HG03432 (cell line): ENCODE results near the gene HCAR2.
"Not testable (repeated sequence)": the region's sequence is repeated elsewhere in the genome, so short reads cannot be mapped to it uniquely, and the experiment has no call there.

ENCODE experiments used
- ATAC-seq: cut with Tn5 transposase; IDR thresholded peaks from one replicate; pipeline ENCODE4 v1.9.1; 2021; ENCODE audit warnings: mild to moderate bottlenecking, moderate library complexity; ENCODE audit not compliant: unreplicated experiment

HCAR2 gene

DNA sequence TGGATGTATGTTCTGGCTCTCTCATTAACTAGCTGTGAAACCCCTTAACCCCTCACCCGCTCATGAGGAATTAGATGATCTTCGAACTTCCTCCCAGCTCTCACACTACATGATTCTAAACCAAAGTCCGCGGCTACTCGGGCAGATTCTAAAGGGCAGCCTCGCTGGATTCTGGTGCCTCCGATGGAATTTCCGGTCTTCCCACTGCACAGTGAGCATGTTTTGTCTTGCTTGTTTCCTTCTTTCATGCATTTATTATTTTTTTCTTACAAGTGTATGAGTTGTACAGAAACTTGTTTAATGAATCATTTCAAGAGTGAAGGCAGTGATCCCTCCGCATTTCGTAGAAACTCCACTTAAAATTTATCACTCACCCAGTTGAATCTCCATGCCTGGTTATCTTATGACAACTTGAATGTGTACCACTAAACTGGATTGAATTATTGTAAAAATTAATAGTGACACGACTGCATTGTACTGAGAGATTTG lies 17.9 kb upstream of the HCAR2 start:
- no peak for ATAC-seq

DNA sequence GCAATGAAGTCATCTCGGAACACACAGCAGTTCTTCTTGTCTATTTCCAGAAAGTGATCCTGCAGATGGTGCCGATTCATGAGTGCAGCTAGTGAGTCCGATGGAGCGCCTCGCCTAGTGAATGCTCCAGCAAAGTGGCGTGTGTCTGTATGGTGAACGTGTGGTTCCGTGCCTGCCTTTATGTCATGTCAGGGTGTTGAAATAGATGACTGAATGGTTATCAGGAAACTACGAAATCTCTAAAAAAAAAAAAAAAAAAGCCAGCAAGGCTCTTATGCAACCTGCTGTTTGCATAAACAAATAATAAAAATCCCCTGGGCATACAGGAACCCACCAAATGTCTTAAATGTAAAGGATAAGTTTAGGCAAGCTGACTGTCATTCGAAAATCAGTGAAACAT lies 13.5 kb upstream of the HCAR2 start, which contains the start of gene HCAR3:
Gene HCAR3, minus strand, starts transcription at position 154 of the 400 bp plus-strand sequence. Its CDS starts 74 bp downstream, at position 80.
- ATAC-seq = not testable (repeated sequence)

DNA sequence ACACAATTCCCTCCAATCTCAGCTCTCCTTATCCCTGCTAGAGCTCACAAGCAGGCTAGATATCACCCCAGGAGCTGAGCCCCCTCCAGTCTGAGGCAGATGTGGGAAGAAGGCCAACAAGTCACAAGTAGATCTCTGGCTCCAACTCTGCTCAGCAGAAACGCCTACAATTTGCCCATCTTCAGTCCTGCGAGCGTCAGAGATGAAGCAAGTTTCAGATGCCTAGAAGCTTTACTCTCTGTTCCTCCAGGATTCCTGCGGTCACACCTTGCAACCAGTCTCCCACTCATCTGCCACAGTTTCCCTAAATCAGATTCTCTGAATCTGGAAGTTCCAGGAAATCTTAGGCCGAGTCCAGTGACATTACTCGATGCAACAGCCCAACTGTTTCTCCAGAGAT lies 12.1 kb upstream of the HCAR2 start:
- ATAC-seq = not testable (repeated sequence)

DNA sequence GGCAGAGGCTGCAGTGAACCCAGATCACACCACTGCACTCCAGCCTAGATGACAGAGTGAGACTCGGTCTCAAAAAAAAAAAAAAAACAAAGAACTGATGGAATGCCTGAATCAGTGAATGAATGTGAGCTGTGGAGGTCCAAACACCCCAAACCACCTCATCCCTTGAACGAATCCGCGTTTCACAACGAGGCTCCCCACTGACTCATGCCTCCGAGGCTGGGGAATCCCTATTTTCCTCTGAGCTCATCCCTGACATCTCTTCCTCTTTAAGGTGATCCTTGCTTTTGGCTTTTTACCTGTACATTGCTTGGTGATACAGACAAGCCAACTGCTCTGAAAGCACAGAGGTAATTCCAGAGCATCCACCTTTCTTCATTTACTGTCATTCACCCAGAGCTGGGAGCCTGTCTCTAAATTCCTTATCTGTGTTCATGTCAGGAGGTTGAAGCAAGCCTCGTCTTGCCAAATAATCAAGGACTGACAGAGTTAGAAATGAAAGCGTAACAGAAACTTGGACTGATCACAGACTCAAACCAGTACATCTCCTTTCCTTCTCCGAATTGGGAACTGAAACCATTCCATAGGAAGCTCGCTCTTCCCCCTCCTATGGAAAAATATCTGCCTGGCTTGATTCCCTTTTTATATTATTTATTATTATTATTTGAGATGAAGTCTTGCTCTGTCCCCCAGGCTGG lies 10.5 kb upstream of the HCAR2 start:
- not testable (repeated sequence) for ATAC-seq

DNA sequence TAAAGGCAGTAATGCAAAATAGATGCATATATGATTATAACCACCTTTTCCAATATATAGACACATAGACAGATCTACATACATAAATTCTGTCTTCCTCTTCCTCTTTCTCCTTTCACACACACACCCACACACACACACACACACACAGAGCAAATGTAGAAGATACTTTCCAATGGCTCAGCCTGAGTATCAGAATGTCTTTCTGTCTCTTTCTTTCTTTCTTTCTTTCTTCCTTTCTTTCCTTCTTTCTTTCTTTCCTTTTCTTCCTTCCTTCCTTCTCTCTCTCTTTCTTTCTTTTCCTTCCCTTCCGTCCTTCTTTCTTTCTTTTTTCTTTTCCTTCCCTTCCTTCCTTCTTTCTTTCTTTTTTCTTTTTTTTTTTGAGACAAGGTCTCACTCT lies 8.1 kb upstream of the HCAR2 start:
- ATAC-seq = not testable (repeated sequence)

DNA sequence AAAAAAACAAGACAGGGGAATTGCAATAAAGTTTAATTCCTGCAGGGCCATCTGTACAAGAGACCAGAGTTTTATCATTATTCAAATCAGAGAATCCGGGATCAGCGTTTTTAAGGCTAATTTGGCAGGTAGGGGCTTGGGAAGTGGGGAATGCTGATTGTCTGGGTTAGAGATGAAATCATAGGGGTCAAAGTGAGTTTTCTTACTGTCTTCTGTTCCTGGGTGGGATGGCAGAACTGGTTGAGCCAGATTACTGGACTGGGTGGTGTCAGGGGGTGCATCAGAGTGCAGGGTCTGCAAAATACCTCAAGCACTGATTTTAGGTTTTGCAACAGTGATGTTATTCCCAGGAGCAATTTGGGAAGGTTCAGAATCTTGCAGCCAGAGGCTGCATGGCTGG lies 7.2 kb upstream of the HCAR2 start:
- ATAC-seq = not testable (repeated sequence)

DNA sequence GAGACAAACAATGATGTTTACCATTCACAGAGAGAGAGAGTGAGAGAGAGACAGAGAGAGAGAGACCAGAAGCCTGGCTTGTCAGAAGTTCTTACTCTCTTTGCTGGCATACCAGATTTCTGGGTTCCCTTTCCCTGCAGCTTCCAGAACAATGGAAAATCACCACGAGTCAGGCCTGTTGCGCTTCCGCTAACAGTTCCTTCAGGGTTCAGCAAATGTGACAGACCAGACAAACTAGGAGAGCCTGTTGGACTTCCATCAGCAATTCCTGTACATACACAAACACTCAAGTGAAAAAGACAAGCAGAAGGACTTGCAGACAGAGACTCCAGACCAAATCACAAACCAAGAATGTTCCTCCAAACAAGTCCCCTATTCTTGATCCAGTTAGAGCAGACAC lies 6.1 kb upstream of the HCAR2 start:
- ATAC-seq = not testable (repeated sequence)

DNA sequence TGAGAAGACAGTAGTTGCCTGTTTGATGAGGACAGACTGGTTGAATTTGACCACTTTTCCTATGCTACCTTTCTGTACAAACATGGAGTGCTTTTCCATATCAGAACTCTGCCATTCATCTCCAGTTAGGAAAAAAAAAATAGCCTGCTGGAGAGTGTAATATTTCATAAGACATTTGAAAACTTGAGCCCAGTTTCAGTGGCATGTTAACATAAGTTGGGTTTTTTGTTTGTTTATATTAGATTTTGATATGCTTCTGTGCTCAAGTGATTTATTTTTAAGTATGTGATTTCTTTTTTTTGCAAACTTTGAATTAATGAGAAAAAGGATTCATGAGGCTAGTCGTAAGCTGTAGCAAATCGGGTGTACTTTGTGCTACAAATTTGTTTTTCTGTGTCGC lies 684 bp upstream of the HCAR2 start:
- ATAC-seq = not testable (repeated sequence)

DNA sequence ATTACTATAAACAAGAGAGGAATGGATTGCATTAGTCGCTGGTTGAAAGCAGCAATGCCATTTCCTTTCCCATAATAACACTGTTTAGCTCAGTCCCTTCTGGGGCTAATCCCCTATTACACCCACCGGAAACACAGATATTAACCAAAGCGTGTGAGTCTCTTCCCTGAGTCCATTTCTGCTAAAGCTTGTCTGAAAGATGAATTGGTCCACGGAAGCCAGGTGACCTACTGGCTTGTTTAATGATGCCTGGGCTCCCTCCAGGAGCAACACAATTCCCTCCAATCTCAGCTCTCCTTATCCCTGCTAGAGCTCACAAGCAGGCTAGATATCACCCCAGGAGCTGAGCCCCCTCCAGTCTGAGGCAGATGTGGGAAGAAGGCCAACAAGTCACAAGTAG lies 1.7 kb downstream of the HCAR2 start:
- not testable (repeated sequence) for ATAC-seq

DNA sequence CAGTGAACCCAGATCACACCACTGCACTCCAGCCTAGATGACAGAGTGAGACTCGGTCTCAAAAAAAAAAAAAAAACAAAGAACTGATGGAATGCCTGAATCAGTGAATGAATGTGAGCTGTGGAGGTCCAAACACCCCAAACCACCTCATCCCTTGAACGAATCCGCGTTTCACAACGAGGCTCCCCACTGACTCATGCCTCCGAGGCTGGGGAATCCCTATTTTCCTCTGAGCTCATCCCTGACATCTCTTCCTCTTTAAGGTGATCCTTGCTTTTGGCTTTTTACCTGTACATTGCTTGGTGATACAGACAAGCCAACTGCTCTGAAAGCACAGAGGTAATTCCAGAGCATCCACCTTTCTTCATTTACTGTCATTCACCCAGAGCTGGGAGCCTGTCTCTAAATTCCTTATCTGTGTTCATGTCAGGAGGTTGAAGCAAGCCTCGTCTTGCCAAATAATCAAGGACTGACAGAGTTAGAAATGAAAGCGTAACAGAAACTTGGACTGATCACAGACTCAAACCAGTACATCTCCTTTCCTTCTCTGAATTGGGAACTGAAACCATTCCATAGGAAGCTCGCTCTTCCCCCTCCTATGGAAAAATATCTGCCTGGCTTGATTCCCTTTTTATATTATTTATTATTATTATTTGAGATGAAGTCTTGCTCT lies 3.0 kb downstream of the HCAR2 start:
- not testable (repeated sequence) for ATAC-seq

DNA sequence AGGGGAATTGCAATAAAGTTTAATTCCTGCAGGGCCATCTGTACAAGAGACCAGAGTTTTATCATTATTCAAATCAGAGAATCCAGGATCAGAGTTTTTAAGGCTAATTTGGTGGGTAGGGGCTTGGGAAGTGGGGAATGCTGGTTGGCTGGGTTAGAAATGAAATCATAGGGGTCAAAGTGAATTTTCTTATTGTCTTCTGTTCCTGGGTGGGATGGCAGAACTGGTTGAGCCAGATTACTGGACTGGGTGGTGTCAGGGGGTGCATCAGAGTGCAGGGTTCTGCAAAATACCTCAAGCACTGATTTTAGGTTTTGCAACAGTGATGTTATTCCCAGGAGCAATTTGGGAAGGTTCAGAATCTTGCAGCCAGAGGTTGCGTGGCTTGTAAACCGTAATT lies 6.2 kb downstream of the HCAR2 start:
- ATAC-seq = not testable (repeated sequence)

DNA sequence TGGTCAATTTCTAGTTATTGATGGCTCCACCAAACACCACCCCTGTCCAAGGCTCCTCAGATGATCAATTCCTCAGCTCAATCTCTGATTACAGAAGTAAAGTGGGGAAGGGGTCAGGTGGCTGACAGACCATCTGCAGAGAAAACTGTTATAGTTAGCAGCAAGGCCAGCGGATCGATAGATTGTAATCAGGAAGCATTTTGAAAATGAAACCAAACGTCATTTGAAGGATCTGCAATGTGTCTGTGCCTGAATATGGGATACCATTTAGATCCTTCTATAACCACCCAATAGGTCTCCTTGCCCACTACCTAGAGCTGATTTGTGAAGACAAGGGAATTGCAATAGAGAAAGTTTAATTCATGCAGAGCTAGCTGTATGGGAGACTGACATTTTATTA lies 11.6 kb downstream of the HCAR2 start:
- ATAC-seq = no peak

DNA sequence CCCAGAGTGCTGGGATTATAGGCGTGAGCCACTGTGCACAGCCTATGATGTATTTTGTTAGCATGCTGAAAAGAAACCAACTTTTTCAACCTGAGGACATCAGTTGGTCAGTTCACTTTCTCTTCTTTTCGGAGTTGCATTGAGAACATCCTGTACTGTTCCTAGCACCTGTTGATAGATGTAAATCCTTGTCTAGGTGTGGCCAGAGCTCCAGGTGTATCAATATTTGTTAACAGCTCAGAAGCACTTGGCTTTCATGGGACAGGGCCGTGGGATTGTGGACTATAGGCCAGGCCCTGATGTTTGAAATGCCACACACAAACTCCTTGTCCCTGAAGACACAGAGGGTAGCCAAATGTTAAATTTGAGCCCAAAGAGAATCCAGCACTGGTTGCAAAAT lies 14.9 kb downstream of the HCAR2 start:
- ATAC-seq = no peak

DNA sequence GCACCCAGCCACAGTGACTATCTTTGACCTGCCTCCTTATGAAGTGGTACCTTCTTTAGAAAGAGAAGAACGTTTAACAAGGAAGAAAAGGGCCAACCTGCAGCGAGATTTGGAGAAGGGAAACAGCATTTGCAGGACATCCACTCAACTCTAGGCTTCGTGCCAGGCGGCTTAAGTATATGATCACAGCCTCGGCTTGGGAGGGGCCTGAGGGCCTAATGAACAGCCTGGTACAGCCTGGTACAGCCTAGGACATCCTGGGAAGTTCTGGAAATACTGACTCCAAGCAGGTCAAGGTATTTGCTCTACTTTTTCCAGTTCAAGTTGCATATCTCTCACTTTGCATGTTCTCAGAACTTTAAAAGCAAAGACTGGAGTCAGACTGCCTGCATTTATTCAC lies 16.1 kb downstream of the HCAR2 start:
- ATAC-seq = no peak

DNA sequence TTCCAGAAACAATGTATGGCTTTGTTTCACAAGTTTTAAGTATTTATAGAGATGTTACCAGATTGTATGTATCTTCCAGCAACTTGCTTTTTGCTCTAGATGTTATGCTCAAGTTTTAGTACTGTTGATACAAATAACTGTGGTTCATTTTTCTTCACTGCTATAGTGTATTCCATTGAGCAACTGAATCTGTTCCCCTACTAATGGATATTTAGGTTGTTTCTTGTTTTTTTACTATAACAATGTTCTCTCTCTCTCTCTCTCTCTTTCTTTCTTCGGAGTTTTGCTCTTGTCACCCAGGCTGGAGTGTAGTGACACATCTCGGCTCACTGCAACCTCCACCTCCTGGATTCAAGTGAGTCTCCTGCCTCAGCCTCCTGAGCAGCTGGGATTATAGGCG lies 16.6 kb downstream of the HCAR2 start:
- ATAC-seq = no peak

DNA sequence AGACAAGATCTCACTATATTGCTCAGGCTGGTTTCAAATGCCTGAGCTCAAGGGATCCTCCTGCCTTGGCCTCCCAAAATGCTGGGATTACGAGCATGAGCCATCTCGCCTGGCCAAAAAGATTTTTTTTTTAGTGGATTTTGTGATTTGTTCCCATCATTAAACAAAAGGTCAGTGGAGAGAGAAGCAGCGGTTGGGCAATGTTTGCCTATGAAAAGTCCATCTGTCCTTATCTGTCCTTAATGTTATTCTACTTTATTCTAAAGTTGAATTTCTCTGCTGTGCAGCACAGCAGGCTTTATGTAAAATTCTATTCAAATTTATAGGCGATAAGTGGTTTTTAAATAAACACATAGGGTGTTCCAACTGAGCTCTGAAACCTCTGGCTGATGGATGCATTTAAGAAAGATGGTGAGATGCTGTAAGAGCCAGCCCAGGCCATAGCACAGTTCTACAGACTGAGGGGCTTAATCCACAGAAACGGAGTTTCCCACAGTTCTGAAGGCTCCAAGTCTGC lies 18.8 kb downstream of the HCAR2 start:
- ATAC-seq = no peak

DNA sequence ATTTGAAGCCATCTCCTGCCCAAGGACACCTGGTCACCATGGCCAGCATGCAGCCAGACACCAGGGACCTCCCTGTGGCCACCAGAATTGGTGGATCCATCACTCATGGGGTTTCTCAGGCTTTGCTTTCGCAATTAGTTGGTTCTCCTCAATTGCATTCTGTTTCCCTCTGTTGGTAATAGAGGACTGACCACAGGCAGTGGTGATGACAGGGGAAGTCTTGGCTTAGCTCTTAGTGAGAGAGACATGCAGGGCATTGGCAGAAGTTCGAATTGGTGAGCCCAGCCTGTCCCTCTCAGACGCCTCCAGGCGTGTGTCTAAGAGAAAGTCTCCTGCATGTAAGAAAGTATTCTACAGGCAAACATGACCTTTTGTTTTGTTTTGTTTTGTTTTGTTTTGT lies 21.3 kb downstream of the HCAR2 start:
- no peak for ATAC-seq

DNA sequence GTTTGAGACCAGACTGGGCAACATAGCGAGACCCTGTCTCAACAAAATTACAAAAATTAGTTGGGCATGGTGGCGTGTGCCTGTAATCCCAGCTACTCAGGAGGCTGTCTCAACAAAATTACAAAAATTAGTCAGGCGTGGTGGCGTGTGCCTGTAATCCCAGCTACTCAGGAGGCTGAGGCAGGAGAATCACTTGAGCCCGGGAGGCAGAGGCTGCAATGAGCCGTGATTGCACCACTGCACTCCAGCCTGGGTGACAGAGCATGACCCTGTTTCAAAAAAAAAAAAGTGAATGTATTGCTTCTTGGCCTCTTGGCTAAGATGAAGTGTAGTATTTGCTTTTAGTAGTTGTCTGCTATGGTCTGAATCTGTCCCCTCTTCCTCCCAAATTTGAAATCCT lies 22.2 kb downstream of the HCAR2 start:
- not testable (repeated sequence) for ATAC-seq

DNA sequence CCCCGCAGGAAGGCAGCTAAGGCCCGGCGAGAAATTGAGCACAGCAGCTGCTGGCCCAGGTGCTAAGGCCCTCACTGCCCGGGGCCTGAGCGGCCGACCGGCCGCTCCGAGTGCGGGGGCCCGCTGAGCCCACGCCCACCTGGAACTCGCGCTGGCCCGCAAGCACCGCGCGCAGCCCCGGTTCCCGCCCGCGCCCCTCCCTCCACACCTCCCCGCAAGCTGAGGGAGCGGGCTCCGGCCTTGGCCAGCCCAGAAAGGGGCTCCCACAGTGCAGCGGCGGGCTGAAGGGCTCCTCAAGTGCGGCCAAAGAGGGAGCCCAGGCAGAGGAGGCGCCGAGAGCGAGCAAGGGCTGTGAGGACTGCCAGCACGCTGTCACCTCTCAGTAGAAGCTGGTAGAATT lies 26.4 kb downstream of the HCAR2 start:
- ATAC-seq = not testable (repeated sequence)

DNA sequence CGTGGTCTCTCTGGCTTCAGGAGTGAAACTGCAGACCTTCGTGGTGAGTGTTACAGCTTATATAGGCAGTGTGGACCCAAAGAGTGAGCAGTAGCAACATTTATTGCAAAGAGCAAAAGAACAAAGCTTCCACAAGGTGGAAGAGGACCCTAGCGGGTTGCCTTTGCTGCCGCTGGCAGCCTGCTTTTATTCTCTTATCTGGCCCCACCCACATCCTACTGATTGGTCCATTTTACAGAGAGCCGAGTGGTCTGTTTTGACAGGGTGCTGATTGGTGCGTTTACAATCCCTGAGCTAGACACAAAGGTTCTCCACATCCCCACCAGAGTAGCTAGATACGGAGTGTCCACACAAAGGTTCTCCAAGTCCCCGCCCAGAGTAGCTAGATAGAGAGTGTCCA lies 27.1 kb downstream of the HCAR2 start:
- not testable (repeated sequence) for ATAC-seq

DNA sequence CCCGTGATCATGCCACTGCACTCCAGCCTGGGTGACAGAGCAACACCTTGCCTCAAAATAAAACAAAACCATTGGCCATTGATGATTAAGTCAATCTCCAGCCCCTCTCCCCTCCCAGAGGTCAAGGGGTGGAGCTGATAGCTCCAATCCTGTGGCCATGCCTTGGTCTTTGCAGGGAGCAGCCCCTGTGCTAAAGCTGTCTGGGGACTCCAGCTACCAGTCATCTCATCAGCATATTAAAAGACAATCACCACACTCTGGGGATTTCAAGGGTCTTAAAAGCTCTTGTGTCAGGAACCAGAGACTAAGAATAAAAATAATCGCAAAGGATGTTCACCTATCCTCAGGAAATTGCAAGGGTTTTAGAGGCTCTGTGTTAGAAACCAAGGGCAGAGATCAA lies 30.6 kb downstream of the HCAR2 start:
- no peak for ATAC-seq
